ENCODE results near the gene MELTF. TPM values are rescaled to one million over a fixed set of nuclear protein-coding genes. Genes with fewer than 3 reads are reported as not detected.

Gene MELTF
- total and polyA plus RNA-seq, 2 of the 13 experiments (the other 11 are each of a cell fraction or from before 2014, with no cell fraction given): 3.2 to 7.5 TPM

GRCh38 chr3:196962108-196962929 lies 67.3 kb downstream of the MELTF start (continued):
- TF ChIP-seq PRDM15 (CRISPR knock-in tag; IDR thresholded peaks at IDR 0.05): no peak
- TF ChIP-seq ZNF367 (CRISPR knock-in tag; IDR thresholded peaks at IDR 0.05; ENCODE audit: borderline replicate concordance): no peak
- TF ChIP-seq ZNF333 (CRISPR knock-in tag; IDR thresholded peaks at IDR 0.05; ENCODE audit: borderline replicate concordance): no peak
- no peak for TF ChIP-seq ZNF512 (CRISPR knock-in tag; IDR thresholded peaks at IDR 0.05)
- TF ChIP-seq SAFB2 (CRISPR knock-in tag; IDR thresholded peaks at IDR 0.05; ENCODE audit: borderline replicate concordance, low read depth): no peak; the same call in 1 of the 2 replicates
- no peak for TF ChIP-seq SRSF4 (IDR thresholded peaks at IDR 0.05; ENCODE audit: low read depth, low read length, poor library complexity, severe bottlenecking)
- TF ChIP-seq NR2F6 (IDR thresholded peaks at IDR 0.05): peak; percentile 84
- TF ChIP-seq NR2F6 (CRISPR knock-in tag; IDR thresholded peaks at IDR 0.05): peak; percentile 92
- TF ChIP-seq ZNF275 (CRISPR knock-in tag; IDR thresholded peaks at IDR 0.05; ENCODE audit: borderline replicate concordance): no peak
- peak; percentile 97 for TF ChIP-seq MED1 (CRISPR knock-in tag; IDR thresholded peaks at IDR 0.05)
- TF ChIP-seq ZNF264 (CRISPR knock-in tag; IDR thresholded peaks at IDR 0.05): no peak; the same call in 1 of the 2 replicates
- TF ChIP-seq MTERF4 (CRISPR knock-in tag; IDR thresholded peaks at IDR 0.05): no peak
- TF ChIP-seq ZNF619 (CRISPR knock-in tag; IDR thresholded peaks at IDR 0.05): no peak
- peak; percentile 47; the same call in 1 of the 2 replicates for TF ChIP-seq ZNF292 (CRISPR knock-in tag; IDR thresholded peaks at IDR 0.05; ENCODE audit: borderline replicate concordance, low read depth)
- 0 out of 2 replicates have a peak, but pooled peaks have one; percentile 24 for TF ChIP-seq PHF8 (CRISPR knock-in tag; IDR thresholded peaks at IDR 0.05)
- TF ChIP-seq ZNF580 (CRISPR knock-in tag; IDR thresholded peaks at IDR 0.05; ENCODE audit: borderline replicate concordance, low read depth): peak; percentile 73; the same call in 1 of the 2 replicates
- TF ChIP-seq ZSCAN30 (CRISPR knock-in tag; IDR thresholded peaks at IDR 0.05): no peak
- TF ChIP-seq ZNF737 (CRISPR knock-in tag; IDR thresholded peaks at IDR 0.05; ENCODE audit: borderline replicate concordance): no peak
- peak; percentile 73; the same call in 1 of the 2 replicates for TF ChIP-seq TOPORS (CRISPR knock-in tag; IDR thresholded peaks at IDR 0.05)

All from HepG2 (cell line).